NCI-H1694 treated with DMSO at 0.1 percent for 48 hours (cell line): ENCODE results near the gene UCKL1.
"Not testable (repeated sequence)": the region's sequence is repeated elsewhere in the genome, so short reads cannot be mapped to it uniquely, and the experiment has no call there.

ENCODE experiments used
- DNase-seq: peaks from one replicate; lab custom pipeline; 2025; lab: John Stamatoyannopoulos, UW

UCKL1 gene

DNA sequence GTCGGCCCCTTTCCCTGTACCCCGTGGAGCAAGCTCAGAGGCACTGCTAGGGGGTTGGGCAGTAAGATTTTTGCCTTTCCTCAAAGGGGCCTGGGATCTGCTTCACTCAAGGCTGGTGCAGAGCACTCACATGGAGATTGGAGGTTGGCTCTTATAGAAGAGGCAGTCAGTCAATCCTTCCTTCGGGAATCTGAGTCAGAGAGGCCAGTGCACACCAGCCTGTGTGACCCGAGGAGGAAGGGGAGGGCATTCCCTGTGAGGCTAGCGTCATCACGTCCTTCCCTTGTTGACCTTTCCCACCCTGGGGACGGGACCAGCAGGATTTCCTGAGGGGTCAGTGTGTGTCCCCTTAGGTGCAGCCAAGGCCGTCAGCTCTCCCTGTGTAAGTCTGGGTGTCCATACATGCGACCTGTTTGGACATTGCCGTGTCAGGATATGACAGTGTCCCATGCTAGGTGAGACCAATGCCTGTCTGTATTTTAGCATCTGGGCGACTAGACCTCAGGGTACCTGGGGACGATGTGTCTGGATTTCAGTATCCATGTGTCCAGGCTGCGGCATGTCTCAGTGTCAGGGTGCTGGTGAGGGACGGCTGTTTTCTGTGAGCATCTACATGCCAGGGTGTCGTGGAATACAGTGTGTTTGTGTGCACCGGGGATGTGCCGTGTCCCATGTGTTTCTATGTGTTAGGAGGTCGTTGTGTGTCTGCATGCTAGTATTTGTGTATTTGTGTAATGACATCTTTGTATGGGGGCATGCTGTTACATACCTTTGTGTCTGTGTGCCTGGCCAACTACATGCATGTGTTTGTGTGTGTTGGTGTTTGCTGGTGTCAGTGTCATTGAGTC, 16.3 kb upstream of the UCKL1 start:
- no peak for DNase-seq

DNA sequence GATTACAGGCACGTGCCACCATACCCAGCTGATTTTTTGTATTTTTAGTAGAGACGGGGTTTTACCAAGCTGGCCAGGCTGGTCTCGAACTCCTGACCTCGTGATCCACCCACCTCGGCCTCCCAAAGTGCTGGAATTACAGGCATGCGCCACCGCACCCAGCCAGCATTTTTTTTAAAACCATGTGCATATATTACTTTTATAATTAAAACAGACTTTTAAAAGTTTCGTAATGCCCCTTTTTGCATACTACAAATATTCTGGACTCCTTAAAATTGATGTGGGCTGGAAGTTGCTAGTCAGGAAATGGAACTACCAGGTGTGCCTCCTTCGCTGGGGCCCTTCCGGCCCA, 15.7 kb upstream of the UCKL1 start:
- DNase-seq: not testable (repeated sequence)

DNA sequence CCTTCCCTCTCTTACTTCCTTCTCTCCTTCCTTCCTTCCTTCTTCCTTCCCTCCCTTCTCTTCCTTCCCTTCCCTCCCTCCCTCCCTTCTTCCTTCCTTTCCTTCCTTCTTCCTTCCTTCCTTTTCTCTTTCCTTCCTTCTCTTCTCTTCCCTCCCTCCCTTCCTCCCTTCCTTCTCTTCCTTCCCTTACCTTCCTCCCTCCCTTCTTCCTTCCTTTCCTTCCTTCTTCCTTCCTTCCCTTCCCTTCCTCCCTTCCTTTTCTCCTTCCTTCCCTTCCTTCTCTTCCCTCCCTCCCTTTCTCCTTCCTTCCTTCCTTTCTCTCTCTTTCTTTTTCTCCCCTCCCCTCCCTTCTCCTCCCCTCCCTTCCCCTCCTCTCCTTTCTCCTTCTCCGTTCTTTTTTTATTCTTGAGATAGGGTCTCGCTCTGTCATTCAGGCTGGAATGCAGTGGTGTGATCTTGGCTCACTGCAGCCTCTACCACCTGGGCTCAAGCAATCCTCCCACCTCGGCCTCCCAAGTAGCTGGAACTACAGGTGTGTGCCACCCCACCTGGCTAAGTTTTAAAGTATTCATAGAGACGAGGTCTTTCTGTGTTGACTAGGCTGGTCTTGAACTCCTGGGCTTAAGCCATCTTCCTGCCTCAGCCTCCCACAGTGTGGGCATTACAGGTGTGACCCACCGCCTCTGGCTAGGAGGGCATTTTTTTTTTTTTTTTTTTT, 14.7 kb upstream of the UCKL1 start:
- DNase-seq: no peak

DNA sequence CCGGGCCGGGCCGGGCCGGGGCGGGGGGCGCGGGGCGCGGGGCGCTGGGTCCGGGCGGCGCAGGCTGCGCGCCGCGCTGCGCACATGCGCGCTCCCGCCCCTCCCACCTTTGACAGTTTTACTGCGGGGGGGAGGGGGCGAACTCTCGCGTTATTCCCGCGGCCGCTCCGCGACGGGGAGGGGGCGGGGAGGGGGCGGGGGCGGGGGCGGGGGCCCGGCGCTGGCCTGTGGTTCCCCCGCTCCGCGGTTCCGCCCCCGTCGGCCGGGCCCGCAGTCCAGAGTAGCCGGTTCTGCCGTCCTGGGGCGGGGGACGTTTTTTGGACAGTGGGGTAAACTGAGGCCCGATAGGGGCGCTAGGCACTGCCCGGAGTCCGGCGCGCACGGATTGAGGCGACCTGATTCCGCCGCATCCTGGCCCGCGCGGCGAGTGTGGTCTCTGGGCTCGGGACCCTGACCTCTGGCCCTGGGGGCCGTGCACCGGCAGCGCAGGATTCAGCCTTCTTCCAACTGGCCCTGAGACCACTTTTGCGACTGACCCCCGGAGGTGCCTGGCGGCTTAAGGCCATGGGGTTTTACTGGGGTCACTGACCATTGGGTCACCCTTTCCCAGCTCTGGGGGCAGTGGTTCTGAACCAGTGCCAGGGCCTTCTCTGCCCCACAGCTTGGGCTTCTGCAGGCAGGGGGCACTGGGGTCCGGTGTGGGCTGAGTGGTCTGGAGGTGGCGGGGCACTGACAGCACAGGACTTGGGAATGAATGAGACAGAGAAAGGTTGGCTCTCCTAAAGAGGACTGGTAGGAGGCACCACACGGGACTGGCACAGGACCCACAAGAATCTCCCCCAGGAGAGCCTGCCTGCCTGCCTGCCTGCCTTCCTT, 13.9 kb upstream of the UCKL1 start, which contains the start of gene ZNF512B:
Gene ZNF512B (minus strand): TSS at position 93 of the 876 bp plus-strand sequence. CDS start 1,980 bp downstream, outside the sequence.
- no peak for DNase-seq

DNA sequence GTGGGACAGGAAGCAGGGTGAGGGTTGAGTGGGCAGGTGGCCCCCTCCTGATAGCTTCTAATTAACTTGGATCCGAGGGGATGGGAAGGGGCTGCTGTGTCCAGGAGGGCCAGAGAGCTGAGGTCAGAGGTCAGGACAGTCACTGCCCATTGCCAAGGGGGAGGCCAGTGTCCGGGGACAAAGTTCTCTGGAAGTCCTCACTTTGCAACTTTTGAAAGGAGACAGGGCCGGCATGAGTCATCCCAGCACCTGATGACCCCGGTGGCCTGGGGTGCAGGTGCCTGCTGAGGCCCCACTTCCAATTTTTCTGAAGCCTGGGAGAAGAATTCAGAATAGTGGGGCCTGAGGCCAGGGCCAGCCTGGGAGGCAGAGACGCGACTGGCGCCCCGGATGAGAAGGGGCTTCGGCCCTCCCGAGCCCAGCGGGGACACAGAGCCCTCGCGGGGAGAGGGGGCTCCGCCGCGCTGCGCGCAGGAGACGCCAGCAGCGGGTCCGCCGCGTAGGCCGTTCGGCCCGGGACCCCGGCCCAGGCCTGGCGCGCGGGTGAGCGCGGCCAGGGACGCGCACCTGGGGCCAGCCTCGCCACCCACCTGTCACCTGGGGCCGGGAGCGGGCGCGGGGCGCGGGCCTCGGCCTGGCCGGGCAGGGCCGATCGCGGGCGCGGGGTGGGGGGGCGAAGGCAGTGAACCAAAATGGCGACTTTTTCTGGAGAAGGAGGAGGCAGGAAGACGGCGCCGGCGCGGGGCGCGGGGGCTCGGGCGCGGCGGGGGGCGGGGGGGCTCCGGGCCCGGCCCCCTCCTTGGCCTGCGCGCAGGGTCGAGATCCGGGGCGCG, 12.9 kb upstream of the UCKL1 start:
- no peak for DNase-seq

DNA sequence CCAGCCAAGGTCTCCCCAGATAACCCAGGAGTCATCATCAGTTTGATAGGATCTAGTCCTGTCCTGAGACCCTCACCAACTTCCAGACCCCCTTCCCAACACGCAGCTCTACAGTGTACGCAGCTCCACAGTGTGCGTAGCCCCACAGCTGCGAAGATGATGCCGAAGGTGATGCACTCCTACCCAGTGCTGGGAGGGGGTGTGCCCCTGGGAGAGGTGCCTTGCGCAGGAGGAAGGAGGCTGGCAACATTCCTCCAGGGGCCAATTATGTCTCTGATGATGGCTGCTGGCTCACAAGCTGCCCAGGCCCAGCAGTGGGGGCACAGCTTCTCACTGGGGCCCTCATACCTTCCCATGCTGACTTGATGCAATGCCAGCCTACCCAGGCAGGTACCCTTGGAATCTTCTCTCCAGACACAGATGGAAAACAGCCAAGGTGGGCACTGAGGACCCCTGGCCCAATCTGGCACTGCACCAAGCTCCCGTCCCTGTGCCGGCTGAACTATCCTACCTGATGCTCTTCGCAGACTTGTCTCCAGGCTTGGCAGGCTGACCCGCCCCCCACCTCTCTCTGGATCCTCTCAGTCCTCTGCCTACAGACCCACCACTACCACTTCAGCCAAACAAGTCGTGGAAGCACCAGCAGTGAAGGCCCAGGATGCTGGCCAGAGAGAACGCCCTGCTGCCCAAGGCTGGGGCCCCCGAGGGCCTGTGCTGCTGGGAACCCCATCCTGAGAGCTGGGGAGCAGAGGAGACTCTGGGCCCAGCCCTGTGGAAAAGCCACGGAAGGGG, 12.1 kb upstream of the UCKL1 start:
- DNase-seq: no peak

DNA sequence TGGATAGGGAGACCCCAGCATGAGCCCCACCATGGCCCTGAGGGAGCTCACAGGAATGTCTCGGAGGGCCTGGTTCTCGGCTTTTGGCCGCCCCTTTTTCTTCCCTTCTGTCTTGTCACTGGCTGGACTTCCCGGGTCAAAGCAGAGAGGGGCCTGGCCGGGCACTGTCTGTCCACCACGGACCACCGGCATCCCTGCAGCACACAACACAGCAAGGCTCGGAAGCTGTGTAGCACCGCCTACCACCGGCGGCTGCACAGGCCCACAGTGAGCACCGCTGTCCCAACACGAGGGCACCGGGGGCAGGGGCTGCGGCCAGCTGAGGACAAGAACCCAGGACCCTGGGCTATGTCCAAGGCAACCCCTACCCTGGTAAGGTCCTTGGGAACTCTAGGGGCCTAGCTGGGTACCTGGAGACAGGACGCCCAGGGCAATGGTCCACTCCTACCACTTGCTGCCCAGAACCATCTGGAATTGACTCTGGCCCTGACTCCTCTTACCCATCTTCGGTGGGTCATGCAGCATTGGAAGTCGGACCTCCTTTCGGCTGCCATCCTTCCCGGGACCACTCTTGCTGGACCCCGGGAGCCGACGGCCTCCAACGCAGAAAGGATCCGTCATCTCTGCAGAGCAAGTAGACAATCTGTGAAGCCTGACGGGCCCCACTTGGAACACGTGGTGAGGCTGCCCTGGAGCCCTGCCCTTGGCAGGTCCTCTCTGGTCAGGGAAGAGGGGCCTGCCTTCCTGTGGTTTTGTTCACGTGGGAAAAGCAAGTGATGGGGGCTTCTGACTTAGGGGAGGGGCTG, 11.3 kb upstream of the UCKL1 start:
- no peak for DNase-seq

DNA sequence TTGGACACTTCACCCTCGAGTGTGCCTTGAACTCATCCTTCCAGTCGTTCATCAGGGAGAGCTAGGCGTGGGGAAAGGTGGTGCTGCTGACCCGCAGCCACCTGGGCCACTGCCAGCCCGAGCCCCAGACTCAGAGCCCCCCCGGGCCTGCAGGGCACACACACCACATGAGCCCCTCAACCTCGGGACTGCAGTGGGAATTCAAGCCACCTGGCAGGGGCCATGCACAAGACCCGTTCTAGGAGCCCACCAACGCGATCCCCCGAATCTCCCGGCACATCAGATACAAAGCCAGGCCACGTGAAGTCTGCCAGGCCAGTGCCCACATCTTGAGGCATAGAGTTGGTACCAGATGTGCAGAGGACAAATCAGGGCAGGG, 10.7 kb upstream of the UCKL1 start:
- DNase-seq: no peak

DNA sequence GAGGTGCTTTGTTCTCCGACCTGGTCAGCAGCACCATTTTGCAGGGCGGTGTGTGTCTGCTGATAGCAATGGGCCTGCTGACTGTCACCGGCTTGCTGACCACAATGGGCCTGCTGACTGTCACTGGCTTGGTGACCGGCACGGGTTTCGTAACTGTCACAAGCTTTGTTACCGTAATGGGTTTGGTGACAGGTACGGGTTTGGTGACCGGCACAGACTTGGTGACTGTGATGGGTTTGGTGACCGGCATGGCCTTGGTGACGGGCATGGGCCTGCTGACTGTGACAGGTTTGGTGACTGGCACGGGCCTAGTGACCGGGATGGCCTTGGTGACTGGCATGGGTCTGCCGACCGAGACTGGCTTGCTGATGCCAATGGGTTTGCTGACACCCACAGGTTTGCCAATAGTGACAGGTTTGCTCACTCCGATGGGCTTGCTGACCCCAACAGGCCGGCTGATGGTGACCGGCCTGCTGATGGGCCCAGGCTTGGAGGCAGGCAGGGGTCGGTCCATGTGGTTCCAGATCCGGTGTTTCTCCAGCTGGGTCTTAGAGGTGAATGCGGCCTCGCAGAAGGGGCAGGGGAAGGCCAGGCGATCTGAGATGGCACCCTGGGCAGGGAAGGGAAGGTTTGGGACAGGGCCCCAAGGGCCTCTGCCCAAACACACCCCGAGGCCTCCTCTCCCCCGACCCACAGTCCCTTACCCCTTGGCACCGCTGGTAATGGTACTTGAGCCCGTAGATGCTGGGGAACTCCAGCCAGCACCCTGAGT, 10.1 kb upstream of the UCKL1 start:
- no peak for DNase-seq

DNA sequence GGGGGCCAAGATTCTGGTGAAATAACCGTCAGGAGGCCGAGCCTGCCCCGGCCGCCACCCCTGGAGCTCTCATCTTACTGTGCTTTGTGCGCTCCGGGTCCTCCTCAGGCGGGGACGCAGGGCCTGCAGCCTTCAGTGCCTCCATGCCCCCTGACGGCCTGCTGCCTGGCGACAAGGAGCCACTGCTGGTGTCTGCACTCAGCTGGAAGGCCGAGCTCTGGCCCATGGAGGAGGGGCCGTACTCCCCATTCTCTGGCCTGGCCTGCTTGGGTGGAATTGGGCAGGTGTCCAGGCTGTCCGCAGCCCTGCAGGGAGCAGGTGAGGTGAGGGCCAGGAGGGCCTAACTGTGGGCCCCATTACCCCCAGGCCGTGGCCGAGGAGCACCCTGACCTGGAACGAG, 8.2 kb upstream of the UCKL1 start:
- no peak for DNase-seq

DNA sequence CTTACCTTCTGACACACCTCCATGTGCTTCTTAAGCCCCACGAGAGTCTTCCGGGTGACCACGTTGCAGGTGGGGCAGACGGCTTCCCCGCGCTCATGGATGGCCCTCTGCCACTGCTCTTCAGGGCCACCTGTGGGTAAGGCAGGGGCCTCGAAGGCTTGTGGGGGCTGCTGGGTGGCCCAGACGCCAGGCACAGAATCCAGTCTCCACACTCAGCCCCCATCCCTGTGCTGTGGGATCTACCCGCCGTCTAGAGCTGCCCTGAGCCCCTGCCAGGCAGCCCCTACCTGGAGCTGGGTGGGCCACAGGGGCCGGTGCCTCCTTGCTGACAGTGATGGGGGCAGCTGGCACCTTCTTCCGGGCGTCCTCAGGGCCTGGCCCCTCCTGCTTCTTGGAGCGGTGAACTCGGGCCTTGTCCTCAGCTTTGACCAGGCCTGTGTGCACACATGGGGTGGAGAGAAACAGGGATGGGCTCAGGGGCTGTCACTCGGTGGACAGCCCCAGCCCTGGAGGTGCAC, 7.6 kb upstream of the UCKL1 start:
- DNase-seq: no peak

DNA sequence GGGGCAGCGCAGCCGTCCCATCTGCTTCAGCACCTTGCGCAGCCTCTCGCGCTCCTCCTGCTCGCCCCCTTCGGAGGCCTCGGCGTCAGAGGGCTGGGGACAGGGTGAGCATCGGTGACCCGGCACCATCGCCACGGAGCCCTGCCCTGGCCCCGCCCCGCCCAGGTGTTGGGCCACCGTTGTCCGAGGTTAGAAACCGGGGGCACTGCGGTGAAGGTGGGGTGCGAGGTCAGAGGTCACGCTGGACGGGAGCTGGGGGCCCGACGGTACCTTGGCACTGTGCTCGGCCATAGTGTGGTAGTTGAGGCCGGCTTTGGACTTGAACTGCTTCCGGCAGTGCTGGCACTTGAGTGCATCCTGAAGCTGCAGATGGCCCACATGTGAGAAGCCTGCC, 7.1 kb upstream of the UCKL1 start:
- no peak for DNase-seq

DNA sequence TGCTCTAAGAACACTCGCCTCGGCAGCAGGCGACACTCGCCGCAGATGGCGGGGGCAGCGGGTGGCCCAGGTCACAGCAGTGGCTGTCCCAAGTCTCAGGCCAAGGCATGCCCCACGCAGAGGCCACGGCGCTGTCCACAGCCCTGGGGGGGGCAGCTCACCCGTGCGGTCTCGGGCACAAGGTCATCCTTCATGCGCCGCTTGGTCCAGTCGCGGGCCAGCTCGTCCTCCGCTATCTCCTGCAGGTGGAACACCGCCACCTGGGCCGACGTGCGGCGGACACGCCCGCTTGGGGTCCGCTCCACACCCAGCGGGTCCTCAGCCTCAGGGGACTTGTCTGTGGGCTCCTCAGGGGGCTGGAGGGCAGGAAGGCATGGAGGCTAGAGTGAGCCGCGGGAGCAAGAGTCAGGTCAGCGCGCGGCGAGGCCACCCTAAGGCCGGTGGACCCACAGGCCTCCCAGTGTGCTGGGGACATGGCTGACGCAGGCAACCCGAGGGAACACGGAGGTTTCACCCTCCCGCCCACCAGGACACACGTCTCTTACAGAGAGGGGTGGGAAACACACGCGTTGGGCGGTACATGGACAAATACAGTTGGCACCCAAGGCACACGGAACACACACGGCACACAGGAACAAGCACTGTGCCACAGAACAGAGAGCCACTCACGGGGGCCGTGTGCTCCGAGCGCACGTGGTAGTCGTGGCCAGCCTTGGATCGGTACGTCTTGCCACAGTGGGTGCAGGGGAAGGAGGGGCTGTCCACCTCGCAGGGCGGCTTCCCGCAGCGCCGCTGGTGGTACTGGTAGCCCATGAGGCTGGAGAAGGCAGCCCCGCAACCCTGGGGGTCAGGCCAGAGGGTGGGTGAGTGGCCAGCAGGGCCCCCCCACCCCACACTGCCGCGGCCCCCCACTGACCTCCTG, 6.5 kb upstream of the UCKL1 start:
- no peak for DNase-seq

DNA sequence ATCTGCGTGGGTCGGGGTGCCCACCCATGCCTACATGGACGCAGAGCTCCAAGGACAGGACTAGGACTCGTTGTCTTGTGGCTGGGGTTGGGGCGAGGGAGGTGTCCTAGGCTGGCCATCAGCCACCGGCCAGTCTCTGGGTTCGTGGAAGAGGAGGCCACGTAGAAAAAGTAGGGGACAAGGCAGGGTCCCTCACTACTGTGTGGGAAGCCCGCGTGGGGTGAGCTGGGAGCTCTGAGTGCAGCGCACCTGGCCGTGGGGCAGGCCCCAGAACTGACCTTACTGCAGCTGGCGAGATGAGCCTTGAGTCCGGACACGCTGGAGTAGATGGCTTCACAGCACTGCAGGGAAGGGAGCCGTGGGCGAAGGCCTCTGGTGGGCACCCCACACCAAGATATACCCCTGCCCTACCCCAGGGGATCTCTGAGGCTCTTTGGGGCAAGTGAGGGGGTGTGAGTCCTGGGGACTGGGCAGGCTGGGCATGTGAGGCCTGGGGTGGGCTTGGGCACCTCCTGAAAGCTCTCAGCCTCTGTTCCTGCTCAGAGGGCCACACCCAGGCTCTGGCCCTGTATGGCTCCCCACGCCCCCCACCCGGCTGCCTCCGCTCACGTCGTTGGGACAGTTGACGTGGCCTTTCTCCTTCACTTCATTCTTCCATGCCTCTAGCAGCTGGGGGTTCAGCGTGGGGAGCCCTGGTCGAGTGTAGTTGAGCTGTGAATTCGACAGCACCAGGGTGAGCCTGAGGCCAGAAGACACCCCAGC, 5.6 kb upstream of the UCKL1 start:
- no peak for DNase-seq

DNA sequence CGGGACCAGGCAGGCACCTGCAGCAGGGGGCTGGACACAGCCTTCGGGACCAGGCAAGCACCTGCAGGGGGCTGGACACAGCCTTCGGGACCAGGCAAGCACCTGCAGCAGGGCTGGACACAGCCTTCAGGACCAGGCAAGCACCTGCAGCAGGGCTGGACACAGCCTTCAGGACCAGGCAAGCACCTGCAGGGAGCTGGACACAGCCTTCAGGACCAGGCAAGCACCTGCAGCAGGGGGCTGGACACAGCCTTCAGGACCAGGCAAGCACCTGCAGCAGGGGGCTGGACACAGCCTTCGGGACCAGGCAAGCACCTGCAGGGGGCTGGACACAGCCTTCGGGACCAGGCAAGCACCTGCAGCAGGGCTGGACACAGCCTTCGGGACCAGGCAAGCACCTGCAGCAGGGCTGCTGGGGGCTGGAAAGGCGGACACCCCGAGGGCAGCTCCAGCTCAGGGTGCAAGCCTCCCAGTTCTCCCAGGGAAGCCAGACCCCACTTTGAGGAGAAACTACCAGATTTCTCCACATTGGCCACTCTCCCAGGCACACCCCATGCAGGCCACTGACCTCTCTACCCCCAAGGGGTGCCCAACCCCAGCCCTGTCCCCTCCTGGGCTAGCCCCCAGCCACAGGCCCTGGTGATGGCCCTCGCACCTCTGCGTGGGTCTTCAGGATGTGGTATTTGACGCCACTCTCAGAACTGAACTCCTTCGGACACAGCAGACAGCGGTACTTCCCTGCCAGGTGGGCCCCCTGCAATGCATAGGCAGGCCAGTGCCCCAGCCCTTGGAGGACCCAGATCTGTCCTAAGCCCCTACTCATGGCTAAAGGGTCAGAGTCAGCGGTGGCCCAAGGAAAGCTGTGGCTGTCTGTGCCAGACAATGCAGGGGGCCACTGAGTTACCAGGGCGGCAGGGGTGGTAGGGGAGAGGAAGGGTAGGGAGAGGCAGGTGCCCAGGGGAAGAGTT, 4.7 kb upstream of the UCKL1 start:
- not testable (repeated sequence) for DNase-seq

DNA sequence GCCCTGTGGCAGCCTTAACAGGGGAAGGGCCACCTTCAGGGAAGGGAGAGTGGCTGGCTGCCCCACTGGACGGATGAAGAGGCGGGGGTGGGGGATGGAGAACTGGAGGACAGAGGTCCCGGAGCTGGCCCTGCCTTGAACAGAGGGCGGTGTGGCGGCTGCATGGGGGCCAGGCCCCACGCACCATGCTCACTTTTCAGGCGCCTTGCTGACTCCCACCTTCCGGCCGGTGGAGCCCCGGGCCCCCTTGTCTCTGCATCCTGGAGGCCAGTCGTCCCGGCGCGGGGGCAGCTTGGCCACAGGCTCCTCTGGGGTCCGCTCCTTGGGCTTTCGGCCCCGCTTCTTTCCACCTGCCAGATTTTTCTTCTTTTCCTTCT, 3.5 kb upstream of the UCKL1 start:
- no peak for DNase-seq
